ENCODE data around the gene PRXL2B.

Gene PRXL2B

GRCh38 chr1:2580691-2581090 lies 5.9 kb upstream of the PRXL2B start:
- in situ Hi-C loops (cut with MboI; ENCODE audit: low pct_unique_long_range_greater_than_20kb, low sequenced_read_pairs): loop anchor here (25.0 kb wide), 1 partner anchor 207 kb away; no protein-coding TSS in a partner anchor
- no peak for DNase-seq

GRCh38 chr1:2582391-2582790 lies 4.2 kb upstream of the PRXL2B start:
- DNase-seq: no peak
- in situ Hi-C loops (cut with MboI; ENCODE audit: low pct_unique_long_range_greater_than_20kb, low sequenced_read_pairs): loop anchor here (25.0 kb wide), 1 partner anchor 205 kb away; no protein-coding TSS in a partner anchor

DNA sequence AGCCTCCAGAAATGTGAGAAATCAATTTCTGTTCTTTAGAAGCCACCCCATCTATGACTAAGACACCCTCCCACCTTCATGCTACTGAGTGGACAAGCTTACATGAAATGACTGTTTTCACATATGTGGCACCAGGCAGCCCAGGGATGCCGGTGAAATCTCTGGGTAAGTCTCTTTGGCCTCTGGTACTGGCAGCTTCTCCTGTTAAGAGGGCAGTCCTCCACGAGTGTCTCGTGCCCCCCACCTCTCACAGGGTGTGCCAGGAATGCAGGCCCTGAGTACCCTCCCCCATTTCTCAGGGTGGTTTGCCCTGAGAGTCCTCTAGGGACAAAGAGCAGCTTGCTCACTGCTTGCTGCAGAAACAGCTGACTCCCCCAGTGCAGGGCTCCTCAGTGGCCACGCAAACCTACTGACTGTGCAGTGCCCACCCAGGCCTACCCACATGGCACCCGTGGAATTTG lies 3.2 kb upstream of the PRXL2B start:
- DNase-seq: no peak
- in situ Hi-C loops (cut with MboI; ENCODE audit: low pct_unique_long_range_greater_than_20kb, low sequenced_read_pairs): loop anchor here (25.0 kb wide), 1 partner anchor 204 kb away; no protein-coding TSS in a partner anchor

DNA sequence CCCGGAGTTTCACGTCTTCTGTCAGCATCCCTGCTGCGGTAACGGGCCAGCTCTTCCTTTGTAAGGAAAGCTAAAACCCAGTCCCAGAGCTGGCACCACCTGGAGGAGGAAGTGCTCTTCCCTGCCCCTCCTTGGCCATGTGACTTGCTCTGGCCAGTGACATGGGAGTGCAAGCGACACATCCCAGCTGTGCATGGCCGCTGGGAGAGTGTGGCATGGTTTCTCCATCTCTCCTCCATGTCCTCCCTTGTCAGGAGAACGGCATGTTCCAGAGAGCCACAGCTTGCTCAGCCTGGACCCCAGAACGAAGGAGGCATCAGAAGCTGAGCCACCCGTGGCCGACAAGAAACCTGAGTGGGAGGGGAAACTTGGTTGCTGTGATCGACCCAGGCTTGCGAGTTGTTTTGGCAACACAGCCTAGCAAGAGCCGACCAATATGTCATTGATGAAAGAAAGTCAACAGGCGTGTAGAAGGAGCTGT lies 2.7 kb upstream of the PRXL2B start:
- DNase-seq: no peak
- in situ Hi-C loops (cut with MboI; ENCODE audit: low pct_unique_long_range_greater_than_20kb, low sequenced_read_pairs): loop anchor here (25.0 kb wide), 1 partner anchor 203 kb away; no protein-coding TSS in a partner anchor

DNA sequence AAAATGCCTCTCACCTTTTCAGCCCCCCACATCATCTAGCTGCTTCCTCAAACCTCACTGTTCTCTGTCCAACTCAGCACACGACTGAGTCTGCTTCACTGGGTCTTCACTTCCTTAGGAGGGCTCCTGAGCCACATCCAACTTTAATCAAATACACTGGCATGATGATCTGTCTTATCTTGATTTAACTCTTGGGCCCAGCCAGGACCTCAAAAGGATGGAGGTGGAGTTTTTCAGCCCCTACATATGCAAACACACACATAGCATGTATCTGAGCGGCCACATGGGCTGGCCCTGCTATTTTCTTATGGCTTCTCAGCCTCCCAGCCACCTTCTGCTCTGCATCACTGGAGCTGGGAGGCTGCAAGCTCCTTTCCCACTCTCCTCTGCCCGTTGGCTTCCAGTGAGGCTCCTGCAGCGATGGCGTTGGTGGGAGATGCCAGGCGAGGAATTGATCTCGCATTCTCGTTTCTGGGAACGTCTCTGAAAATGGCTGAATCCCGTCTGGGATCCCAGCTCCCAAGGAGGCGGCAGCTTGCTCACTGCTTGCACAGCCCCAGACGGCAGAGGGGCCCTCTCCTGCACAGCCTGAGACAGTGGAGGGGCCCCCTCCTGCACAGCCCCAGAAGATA lies 1.8 kb upstream of the PRXL2B start:
- DNase-seq: no peak

GRCh38 chr1:2585318-2586092 lies 1.1 kb upstream of the PRXL2B start:
- in situ Hi-C loops (cut with MboI; ENCODE audit: low pct_unique_long_range_greater_than_20kb, low sequenced_read_pairs): loop anchor here (25.0 kb wide), 1 partner anchor 202 kb away; no protein-coding TSS in a partner anchor
- DNase-seq: peak; percentile 88

More for the DNA sequence above, 1.8 kb upstream of the PRXL2B start:
- in situ Hi-C loops (cut with MboI; ENCODE audit: low pct_unique_long_range_greater_than_20kb, low sequenced_read_pairs): loop anchor here (25.0 kb wide), 1 partner anchor 202 kb away; no protein-coding TSS in a partner anchor

DNA sequence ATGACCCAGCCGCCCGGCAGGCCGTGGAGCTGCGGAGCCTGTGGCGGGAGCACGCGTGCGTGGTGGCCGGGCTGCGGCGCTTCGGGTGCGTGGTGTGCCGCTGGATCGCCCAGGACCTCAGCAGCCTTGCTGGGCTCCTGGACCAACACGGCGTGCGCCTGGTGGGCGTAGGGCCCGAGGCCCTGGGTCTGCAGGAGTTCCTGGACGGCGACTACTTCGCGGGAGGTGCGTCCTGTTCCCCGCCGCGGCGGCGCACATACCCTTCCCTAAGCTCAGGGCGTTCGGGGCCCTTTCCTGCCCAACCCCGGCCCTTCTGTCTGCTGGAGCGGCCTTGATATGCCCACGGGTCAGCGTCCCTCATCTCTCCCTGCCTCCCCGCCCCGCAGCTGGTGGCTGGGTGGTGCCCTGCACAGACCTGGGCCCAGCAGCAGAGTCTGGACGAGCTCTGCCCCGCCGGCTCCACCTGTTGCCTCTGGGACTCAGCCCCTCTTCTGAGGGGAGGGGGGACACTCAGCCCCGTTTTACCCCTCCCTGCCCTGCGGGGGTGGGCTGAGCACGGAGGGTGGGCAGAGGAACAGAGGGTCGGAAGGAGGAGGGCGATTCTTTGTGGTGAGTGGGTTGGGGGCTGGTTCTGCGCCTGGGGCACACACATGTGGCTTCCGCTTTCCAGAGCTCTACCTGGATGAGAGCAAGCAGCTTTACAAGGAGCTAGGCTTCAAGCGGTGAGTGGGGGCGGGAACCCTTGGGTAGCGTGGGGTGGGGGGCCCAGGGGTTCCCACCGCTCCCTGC lies 688 bp downstream of the PRXL2B start:
- in situ Hi-C loops (cut with MboI; ENCODE audit: low pct_unique_long_range_greater_than_20kb, low sequenced_read_pairs): loop anchor here (25.0 kb wide), 1 partner anchor 200 kb away; no protein-coding TSS in a partner anchor
- peak; percentile 34 for DNase-seq

DNA sequence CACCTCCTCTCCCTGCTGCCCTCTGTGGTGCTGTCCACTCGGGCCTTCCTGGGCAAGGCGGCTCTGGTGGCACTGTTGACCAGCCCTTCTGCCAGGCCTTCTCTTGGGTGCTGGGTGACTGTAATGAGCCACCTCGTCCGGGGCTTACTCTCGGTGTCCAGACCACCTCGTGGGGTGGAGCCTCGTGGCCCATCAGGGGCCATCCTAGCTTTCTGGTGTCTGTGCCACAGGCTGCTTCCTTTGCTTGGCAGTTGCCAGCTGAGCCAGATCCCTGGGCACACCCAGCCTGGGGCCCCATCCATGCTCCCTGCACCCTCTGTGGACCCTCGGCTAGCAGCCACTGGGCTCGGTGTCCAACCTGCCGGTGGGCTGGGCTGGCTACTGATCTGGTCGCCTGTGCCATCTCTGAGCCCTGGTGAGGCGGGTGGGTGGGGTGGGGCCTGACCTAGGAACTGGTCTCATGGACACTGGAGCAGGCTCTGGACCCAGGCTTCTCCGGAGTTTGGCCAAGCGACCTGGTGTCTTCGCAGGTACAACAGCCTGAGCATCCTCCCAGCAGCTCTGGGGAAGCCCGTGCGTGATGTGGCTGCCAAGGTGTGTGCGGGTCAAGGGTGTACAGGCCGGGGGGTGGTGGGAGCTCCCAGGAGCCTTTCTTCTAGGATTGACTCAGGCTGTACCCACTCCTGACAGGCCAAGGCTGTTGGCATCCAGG lies 1.4 kb downstream of the PRXL2B start:
- DNase-seq: no peak
- in situ Hi-C loops (cut with MboI; ENCODE audit: low pct_unique_long_range_greater_than_20kb, low sequenced_read_pairs): loop anchor here (25.0 kb wide), 1 partner anchor 199 kb away; no protein-coding TSS in a partner anchor

DNA sequence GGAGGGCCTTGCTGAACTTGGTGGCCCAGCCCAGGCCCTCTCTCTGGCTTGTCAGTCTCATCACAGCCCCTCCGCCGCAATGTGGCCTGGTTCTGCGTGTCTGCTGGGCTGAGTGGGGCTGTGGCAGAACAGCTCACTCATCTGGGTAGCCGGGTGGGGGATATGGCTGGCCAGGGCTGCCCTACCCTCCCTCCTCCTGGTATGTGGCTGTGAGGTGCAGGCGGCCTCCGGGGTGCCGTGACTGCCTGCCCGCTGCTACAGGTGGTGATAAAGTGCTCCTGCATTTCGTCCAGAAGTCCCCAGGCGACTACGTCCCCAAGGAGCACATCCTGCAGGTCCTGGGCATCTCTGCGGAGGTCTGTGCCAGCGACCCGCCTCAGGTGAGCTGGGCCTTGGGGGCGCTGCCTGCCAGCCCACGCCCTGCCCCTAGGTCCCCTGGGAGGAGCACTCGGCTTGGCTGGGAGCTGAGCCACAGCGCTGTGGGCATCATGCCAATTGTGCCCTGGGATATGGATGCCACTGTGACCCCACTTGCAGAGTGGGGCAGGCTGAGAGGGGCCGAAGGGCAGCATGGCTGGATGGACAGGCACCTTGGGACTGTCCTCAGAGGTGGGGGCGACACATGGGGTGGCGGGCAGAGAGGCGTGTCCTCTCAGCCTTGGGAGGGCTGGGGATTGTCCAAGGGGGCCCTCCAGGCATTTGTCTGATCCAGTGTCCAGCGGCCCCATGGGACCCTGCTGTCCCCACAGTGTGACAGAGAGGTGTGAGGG lies 2.3 kb downstream of the PRXL2B start:
- in situ Hi-C loops (cut with MboI; ENCODE audit: low pct_unique_long_range_greater_than_20kb, low sequenced_read_pairs): loop anchor here (25.0 kb wide), 1 partner anchor 198 kb away; no protein-coding TSS in a partner anchor
- no peak for DNase-seq

- in situ Hi-C loops (cut with MboI; ENCODE audit: low pct_unique_long_range_greater_than_20kb, low sequenced_read_pairs): loop anchor here (25.0 kb wide), 1 partner anchor 198 kb away; no protein-coding TSS in a partner anchor
- DNase-seq: no peak
Observed at GRCh38 chr1:2589431-2590232, 3.1 kb downstream of the PRXL2B start.

GRCh38 chr1:2590233-2591141 lies 3.9 kb downstream of the PRXL2B start:
- in situ Hi-C loops (cut with MboI; ENCODE audit: low pct_unique_long_range_greater_than_20kb, low sequenced_read_pairs): loop anchor here (25.0 kb wide), 1 partner anchor 197 kb away; no protein-coding TSS in a partner anchor
- DNase-seq: no peak

DNA sequence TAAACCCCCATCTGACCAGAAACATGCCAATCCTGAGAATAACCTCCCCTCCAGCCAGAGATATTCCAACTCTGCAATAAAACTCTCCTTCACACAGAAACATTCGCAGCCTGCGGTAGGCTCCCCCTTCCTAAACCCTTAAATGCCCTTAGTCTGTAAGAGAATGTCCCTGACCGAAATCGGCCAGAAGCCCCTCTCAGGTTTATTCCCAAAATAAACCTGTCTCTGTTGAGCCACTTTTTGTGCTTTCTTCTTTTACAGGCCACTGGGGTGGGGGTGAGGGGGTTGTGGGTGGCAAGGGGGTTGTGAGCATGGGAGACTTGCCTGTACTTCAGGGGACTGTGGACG lies 4.6 kb downstream of the PRXL2B start:
- in situ Hi-C loops (cut with MboI; ENCODE audit: low pct_unique_long_range_greater_than_20kb, low sequenced_read_pairs): loop anchor here (25.0 kb wide), 1 partner anchor 196 kb away; no protein-coding TSS in a partner anchor
- DNase-seq: no peak

- DNase-seq: no peak
- in situ Hi-C loops (cut with MboI; ENCODE audit: low pct_unique_long_range_greater_than_20kb, low sequenced_read_pairs): loop anchor here (25.0 kb wide), 1 partner anchor 196 kb away; no protein-coding TSS in a partner anchor
Observed at GRCh38 chr1:2591581-2592261, 5.1 kb downstream of the PRXL2B start.

GRCh38 chr1:2592672-2593071 lies 6.1 kb downstream of the PRXL2B start:
- no peak for DNase-seq
- in situ Hi-C loops (cut with MboI; ENCODE audit: low pct_unique_long_range_greater_than_20kb, low sequenced_read_pairs): loop anchor here (25.0 kb wide), 1 partner anchor 195 kb away; no protein-coding TSS in a partner anchor

GRCh38 chr1:2593251-2593878 lies 6.8 kb downstream of the PRXL2B start:
- in situ Hi-C loops (cut with MboI; ENCODE audit: low pct_unique_long_range_greater_than_20kb, low sequenced_read_pairs): loop anchor here (25.0 kb wide), 1 partner anchor 194 kb away; no protein-coding TSS in a partner anchor

More at GRCh38 chr1:2593251-2593878, 6.8 kb downstream of the PRXL2B start:
- DNase-seq: no peak
